Activated naive CD4-positive, alpha-beta T cell treated with anti-CD3 and anti-CD28 coated beads, Interleukin-2, amount 10 ng/mL, durations not matched to agents 7 days and 5 days (primary cell): ENCODE data around the gene CNST.
A peak's percentile ranks its signal among the peaks of the same experiment; 100 is the strongest.
"Not testable (repeated sequence)": the region's sequence is repeated elsewhere in the genome, so short reads cannot be mapped to it uniquely, and the experiment has no call there.

Experiments
- CTCF ChIA-PET: fragments of 350-600 bp; sonication (Branson Sonifier 250); formaldehyde crosslinking; loops from one replicate; lab custom pipeline; 2021; ENCODE audit warnings: antibody characterized with exemption; lab: Charles Lee
- DNase-seq: peaks from one replicate; pipeline ENCODE4 v3.0.0-alpha.2; 2020
- H3K27ac Mint-ChIP-seq: one replicate; pipeline ENCODE4 v1.8.0; 2021; ENCODE audit warnings: mild to moderate bottlenecking, moderate library complexity, mixed read lengths
- H3K27me3 Mint-ChIP-seq: one replicate; pipeline ENCODE4 v1.8.0; 2021; ENCODE audit warnings: mild to moderate bottlenecking, mixed read lengths
- H3K36me3 Mint-ChIP-seq: one replicate; pipeline ENCODE4 v1.8.0; 2021; ENCODE audit warnings: mixed read lengths
- H3K4me1 Mint-ChIP-seq: one replicate; pipeline ENCODE4 v1.8.0; 2021; ENCODE audit warnings: mixed read lengths
- H3K4me3 Mint-ChIP-seq: one replicate; pipeline ENCODE4 v1.8.0; 2021; ENCODE audit warnings: mild to moderate bottlenecking, moderate library complexity, mixed read lengths
- H3K9me3 Mint-ChIP-seq: one replicate; pipeline ENCODE4 v1.8.0; 2021; ENCODE audit warnings: mixed read lengths

CNST gene

DNA sequence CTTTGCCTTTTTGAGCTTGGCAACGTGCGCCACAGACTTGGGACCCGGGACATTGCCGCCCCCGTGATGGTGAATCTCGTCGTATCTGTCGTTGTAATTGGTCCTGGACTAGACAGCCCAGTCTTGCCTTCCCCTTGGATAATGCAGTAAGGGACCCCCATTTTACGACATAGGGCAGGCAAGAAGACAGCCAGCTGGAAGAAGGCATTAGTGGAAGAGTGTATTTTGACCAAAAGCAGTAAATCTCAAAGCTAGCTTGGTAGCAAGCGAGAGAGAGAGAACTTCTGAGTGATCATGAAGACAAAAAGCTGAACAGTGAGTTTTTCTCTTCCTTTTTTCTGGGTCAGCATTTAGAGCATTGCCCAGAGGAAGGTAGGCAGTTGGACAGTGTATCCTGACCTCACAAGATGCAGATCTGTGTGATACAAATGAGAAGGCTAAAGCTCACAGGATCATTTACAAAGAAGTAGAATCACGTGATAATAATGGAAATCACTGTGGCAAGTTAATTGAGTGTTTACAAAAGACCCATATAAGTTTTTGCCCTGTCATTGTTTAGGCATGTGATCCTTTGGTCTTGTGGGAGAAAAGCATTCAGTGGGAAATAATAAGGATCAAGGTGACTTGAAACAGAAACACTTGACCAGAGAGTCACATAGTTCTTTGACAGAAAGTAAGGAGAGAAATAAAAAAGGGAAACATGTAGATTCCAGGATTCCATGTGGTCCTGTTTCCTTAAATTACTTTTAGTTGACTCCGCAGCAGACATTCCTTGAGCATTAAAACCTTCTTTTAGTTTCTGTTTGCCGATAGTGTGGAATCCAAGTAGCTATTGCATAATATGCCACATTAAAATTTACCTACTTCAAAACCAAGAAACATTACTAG is 66.3 kb downstream of the CNST start:
- Mint-ChIP-seq H3K27me3 (no peaks in the 10 kb centered on the region), H3K4me1 (peaks cover 7% of the 10 kb centered on the region), H3K9me3 (no peaks in the 10 kb centered on the region), H3K4me3 (no peak overlapping the region), H3K27ac (no peak overlapping the region), H3K36me3 (peaks cover 28% of the 10 kb centered on the region)
- DNase-seq: no peak
- CTCF ChIA-PET: no interaction called here

DNA sequence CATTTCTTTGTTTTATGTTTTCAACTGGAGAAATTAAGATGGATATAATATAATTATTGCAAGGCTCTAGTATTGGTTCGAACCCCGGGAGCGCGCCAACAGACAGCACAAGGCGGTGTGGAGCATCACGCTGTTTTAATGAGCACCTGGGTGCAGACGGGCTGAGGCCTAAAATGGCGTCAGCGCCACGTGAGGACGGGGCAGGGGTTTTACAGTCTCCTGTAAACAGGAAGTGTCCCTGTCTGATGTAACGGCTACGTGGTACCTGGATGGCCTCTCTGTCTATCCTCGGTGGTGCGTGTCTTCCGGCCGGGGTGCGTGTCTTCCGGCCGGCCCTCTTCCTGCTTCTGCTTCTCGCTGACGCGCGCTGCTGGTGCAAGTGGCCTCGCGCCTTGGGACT is 68.4 kb downstream of the CNST start:
- H3K27me3 Mint-ChIP-seq, H3K9me3 Mint-ChIP-seq, DNase-seq, CTCF ChIA-PET, H3K4me3 Mint-ChIP-seq, H3K4me1 Mint-ChIP-seq, H3K27ac Mint-ChIP-seq: not testable (repeated sequence)
- H3K36me3 Mint-ChIP-seq: peaks cover 24% of the 10 kb centered on the region

DNA sequence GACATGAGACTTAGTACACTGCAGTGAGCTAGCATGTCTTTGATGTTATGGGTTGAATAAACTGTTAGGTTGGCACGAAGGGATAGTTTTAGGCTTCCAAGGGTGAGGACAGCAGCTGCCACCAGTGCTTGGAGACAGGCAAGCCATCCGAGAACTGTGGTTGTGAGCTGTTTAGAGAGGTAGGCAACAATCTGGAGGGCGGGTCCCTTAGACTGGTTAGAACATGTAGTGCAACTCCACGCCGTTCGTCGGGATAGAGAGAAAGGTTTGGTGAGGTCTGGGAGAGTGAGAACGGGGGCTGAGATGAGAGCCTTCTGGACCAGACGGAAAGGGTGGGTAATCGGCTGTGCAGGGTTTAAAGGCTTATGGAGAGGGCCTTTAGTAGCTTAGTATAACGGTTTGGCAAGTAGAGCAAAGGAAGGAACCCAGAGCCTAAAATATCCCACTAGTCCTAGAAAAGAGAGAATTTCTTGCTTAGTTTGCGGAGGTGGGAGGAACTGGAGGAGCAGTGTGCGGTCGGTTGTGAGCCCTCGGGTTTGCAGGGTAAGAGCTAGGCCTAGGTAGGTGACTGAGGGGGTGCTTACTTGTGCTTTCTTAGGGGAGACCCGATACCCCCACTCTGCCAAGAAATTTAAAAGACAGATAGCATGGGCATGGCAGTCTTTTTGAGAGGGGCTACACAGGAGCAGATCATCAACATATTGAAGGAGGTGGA is 72.8 kb downstream of the CNST start:
- CTCF ChIA-PET: no interaction called here
- H3K27me3 Mint-ChIP-seq: no peaks in the 10 kb centered on the region
- H3K36me3 Mint-ChIP-seq: peaks cover 27% of the 10 kb centered on the region
- H3K27ac Mint-ChIP-seq: no peak overlapping the region
- DNase-seq: no peak
- H3K4me3 Mint-ChIP-seq: no peak overlapping the region
- no peaks in the 10 kb centered on the region for H3K4me1 Mint-ChIP-seq
- no peaks in the 10 kb centered on the region for H3K9me3 Mint-ChIP-seq

DNA sequence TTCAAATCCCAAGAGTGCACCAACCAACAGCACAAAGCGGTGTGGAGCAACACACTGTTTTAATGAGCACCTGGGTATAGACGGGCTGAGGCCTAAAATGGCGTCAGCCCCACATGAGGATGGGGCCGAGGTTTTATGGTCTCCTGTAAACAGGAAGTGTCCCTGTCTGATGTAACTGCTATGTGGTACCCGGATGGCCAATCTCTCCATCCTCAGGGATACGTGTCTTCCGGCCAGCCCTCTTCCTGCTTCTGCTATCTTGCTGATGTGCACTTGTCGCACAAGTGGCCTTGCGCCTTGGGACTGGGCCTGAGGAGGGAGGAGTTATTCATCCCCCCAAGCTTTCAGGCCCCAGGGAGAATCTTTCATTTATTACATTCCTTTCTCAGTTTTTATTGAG is 73.5 kb downstream of the CNST start:
- Mint-ChIP-seq H3K27me3 (no peaks in the 10 kb centered on the region), H3K4me3 (no peak overlapping the region), H3K4me1 (no peaks in the 10 kb centered on the region), H3K36me3 (peaks cover 27% of the 10 kb centered on the region), H3K27ac (no peak overlapping the region), H3K9me3 (no peaks in the 10 kb centered on the region)
- no peak for DNase-seq
- CTCF ChIA-PET: no interaction called here

DNA sequence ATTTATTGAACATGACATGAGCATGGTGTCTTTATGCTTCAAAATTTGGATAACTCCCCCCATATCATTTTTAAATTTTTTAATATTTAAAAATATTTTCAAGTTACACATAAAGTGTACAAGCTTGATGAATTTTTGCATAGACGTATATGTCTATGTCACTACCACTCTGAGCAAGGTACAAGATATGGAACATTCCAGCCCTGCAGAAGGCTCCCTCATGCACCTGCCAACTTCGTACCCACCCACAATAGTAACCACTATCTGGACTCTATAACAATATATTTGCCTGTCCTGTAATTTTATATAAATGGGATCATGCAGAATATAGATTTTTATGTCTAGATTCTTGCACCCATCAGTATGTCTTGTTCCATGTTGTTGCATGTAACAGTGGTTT is 74.5 kb downstream of the CNST start:
- no peak for DNase-seq
- Mint-ChIP-seq H3K4me3 (no peak overlapping the region), H3K27ac (no peak overlapping the region), H3K27me3 (no peaks in the 10 kb centered on the region), H3K9me3 (no peaks in the 10 kb centered on the region), H3K4me1 (no peaks in the 10 kb centered on the region), H3K36me3 (peaks cover 27% of the 10 kb centered on the region)
- CTCF ChIA-PET: no interaction called here

DNA sequence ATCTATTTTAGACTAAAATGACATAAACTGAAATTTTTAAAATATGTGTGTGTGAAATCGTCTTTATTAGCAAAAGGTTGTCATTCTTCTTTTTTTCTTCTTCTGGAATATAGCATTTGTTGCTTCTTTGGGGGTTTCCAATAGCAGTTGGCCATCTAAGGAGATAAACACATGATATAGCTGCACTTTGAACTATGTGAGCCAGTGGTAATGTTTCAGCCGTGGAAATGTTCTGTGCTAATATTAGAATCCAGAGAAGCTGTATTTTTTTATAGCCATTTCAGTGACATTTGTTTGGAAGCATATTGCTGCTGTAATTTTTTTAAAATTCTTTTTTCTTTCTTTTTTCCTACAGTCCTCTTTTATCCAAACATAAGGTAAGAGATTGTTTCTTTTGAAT is 75.1 kb downstream of the CNST start:
- Mint-ChIP-seq H3K36me3 (peaks cover 25% of the 10 kb centered on the region), H3K4me1 (no peaks in the 10 kb centered on the region), H3K4me3 (no peak overlapping the region), H3K9me3 (no peaks in the 10 kb centered on the region), H3K27ac (no peak overlapping the region), H3K27me3 (no peaks in the 10 kb centered on the region)
- no peak for DNase-seq
- CTCF ChIA-PET: no interaction called here

DNA sequence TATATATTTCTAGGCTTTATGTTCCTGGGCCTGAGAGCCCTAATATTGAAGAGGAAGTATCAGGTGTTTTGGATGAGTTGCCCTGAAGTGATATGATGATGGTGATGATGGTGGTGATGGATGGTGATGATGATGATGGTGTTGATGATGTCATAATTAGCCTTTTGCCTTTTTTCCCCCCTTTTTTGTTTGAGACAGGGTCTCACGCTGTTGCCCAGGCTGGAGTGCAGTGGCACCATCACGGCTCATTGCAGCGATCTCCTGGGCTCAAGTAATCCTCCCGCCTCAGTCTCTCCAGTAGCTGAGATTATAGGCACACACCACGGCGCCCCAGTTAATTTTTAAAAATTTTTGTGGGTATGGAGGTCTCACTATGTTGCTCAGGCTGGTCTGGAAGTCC is 76.5 kb downstream of the CNST start:
- no peak overlapping the region for H3K4me3 Mint-ChIP-seq
- no peaks in the 10 kb centered on the region for H3K9me3 Mint-ChIP-seq
- H3K27me3 Mint-ChIP-seq: no peaks in the 10 kb centered on the region
- peak overlapping the region; percentile 78 for H3K27ac Mint-ChIP-seq
- DNase-seq: no peak
- peaks cover 31% of the 10 kb centered on the region for H3K36me3 Mint-ChIP-seq
- CTCF ChIA-PET: interaction anchor here (0.6 kb wide), 1 partner anchor 35 kb away, joined by 4 read pairs; no protein-coding TSS in a partner anchor
- no peaks in the 10 kb centered on the region for H3K4me1 Mint-ChIP-seq

DNA sequence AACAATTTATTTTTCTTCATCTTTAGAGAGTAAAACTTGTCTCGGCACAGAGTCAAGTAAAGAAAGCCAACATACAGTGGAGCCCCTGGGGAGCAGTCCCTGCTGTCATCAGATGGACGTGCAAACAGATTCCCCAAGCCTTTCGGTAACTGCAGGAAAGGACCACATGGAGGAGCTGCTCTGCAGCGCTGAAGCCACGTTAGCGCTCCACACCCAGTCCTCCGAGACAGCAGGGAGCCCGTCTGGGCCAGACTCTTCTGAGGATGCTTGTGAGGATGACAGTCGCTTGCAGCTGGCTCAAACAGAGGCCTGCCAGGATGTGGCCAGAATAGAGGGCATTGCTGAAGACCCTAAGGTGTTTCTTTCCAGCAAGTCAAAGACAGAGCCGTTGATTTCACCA is 80.9 kb downstream of the CNST start:
- Mint-ChIP-seq H3K36me3 (peaks cover 48% of the 10 kb centered on the region), H3K9me3 (no peaks in the 10 kb centered on the region), H3K4me3 (no peak overlapping the region), H3K4me1 (no peaks in the 10 kb centered on the region), H3K27ac (no peak overlapping the region), H3K27me3 (no peaks in the 10 kb centered on the region)
- CTCF ChIA-PET: no interaction called here
- DNase-seq: no peak

DNA sequence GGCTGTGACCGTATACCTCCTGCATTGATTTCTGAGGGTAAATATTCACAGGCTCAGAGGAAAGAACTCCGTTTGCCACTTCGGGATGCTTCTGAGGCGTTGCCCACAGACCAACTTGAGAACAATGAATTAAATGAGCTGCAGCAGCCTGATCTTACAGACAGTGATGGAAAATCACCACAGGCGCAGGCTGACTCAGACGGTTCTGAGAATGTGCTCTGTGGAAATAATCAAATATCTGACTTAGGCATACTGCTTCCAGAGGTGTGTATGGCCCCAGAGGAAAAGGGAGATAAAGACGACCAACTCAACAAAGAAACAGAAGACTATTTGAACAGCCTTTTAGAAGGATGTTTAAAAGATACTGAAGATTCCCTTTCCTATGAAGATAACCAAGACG is 81.3 kb downstream of the CNST start:
- Mint-ChIP-seq H3K9me3 (no peaks in the 10 kb centered on the region), H3K27me3 (no peaks in the 10 kb centered on the region), H3K4me1 (no peaks in the 10 kb centered on the region), H3K4me3 (no peak overlapping the region), H3K36me3 (peaks cover 51% of the 10 kb centered on the region), H3K27ac (no peak overlapping the region)
- CTCF ChIA-PET: no interaction called here
- DNase-seq: no peak

DNA sequence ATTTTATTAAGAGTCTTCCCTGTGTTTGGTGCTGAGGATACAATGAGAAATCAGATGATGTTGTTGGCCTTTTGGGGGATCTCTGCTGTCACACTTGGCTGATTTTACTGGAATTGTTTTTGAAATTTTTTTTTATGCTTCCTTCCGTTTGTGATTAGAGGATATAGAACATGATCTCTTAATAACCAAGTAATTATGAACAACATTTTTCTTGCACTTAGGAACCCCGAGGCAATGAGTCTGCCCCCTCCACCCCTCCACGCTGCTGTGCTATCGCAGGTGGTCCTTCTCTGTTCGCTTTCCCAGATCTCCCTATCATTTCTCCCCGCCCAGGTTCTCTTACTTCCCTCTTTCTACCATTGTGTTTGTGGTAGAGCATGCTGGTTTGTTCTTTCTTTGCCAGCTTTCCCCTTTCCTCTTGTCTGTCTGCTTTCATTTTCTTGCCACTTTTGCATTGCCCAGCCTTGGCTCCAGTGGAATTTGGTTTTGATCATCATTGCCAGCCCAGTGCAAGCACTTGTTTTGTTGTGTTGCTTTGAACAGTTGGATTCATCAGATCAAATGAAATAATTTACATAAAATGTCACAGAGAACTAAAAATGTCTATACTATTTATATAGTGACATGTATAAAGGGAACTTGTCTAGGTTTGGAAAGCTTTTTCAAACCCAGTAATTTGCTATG is 84.9 kb downstream of the CNST start:
- H3K27me3 Mint-ChIP-seq: no peaks in the 10 kb centered on the region
- no peaks in the 10 kb centered on the region for H3K4me1 Mint-ChIP-seq
- H3K36me3 Mint-ChIP-seq: peaks cover 41% of the 10 kb centered on the region
- no peak overlapping the region for H3K27ac Mint-ChIP-seq
- CTCF ChIA-PET: interaction anchor here (1.3 kb wide), 1 partner anchor 18 kb away, joined by 3 read pairs; no protein-coding TSS in a partner anchor
- H3K9me3 Mint-ChIP-seq: no peaks in the 10 kb centered on the region
- H3K4me3 Mint-ChIP-seq: no peak overlapping the region
- DNase-seq: no peak

DNA sequence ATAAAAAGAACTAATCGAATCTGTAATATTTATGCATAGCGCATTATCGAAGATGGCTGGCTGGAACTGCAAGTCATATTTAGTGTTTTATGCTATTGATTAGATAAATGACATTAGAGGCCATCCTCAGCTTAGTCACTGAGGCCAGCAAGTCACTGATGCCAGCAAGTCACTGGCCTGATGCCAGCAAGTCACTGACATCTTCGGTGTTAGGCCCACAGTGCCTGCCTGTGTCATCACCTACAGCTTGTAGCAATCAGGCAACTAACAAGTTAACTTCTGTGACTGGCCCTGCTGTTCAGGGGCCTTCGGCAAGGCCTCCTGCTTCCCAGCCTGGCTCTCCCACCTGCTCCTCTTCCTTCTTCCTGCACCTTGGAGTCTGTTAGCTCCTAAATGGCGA is 92.3 kb downstream of the CNST start:
- H3K9me3 Mint-ChIP-seq: no peaks in the 10 kb centered on the region
- CTCF ChIA-PET: no interaction called here
- H3K27ac Mint-ChIP-seq: no peak overlapping the region
- DNase-seq: no peak
- H3K27me3 Mint-ChIP-seq: no peaks in the 10 kb centered on the region
- peaks cover 33% of the 10 kb centered on the region for H3K36me3 Mint-ChIP-seq
- H3K4me3 Mint-ChIP-seq: no peak overlapping the region
- H3K4me1 Mint-ChIP-seq: no peaks in the 10 kb centered on the region

DNA sequence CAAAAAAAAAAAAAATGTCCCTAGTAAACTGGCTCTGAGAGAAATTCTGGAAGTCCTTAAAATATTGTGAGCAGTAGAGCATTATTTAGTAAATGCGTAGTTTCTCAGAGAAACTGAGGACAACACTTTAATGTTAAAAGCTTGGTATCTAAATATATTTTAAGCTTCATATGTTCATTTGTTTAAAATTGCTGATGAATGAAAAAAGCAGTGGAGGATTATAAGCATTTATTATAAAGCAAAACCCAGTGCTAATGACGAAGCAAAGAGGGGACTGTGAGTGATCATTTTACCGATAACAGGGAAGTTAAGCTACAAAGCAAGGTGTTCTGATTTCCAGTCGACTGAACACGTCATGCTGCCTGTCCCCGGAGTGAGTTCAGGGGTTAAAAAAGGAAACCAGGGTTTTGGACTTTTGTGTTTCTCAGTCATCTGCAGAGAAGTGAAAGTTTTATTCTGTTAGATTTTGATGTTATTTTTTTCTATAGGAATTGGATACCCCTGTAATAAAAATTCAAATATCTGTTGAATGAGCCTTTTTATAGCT is 93.4 kb downstream of the CNST start:
- Mint-ChIP-seq H3K9me3 (no peaks in the 10 kb centered on the region), H3K4me1 (no peaks in the 10 kb centered on the region), H3K4me3 (no peak overlapping the region), H3K36me3 (peaks cover 25% of the 10 kb centered on the region), H3K27ac (no peak overlapping the region), H3K27me3 (no peaks in the 10 kb centered on the region)
- no peak for DNase-seq
- CTCF ChIA-PET: interaction anchor here (1.2 kb wide), 1 partner anchor 18 kb away, joined by 3 read pairs; no protein-coding TSS in a partner anchor

DNA sequence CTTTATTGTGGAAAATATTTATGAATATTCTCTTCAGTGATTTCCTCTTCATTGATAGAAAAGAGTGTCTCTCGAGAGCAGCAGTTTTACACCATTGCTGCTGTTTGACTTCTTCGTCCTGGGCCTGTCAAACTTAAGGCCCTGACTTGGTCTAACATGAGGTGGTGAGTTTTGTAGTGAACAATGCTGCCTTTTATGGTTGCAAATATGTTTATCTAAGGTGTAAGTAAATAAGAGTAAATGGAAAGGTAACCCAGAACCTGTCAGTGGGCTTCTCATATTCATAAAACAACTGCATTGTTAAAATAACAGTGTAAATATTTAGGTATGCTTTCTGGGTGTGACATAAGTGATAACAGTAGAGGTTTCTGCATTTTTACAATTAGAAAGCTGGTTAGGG is 95.2 kb downstream of the CNST start:
- no peak for DNase-seq
- Mint-ChIP-seq H3K36me3 (peaks cover 31% of the 10 kb centered on the region), H3K4me3 (no peak overlapping the region), H3K27me3 (no peaks in the 10 kb centered on the region), H3K4me1 (no peaks in the 10 kb centered on the region), H3K27ac (no peak overlapping the region), H3K9me3 (no peaks in the 10 kb centered on the region)
- CTCF ChIA-PET: no interaction called here

DNA sequence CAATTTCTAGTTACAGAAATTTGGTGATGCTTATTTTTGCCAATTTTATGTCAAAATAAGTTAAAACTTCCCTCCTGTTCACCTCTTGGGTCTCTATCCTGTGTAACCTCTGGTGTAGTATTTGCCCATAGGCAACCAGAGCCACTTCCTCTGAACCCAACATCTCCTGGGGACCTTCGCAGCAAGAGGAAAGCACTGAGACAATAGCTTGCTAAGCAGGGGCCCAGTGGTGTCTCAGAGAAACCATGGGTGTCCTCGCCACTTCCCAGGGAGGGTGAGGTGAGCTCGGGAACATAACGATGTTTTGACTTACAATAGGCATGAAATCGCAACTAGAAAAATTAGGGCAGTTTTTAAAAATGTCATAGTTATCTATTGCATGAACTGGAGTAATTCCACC is 101.5 kb downstream of the CNST start:
- no peaks in the 10 kb centered on the region for H3K4me1 Mint-ChIP-seq
- no peaks in the 10 kb centered on the region for H3K27me3 Mint-ChIP-seq
- H3K27ac Mint-ChIP-seq: no peak overlapping the region
- peaks cover 41% of the 10 kb centered on the region for H3K36me3 Mint-ChIP-seq
- CTCF ChIA-PET: no interaction called here
- no peak for DNase-seq
- no peaks in the 10 kb centered on the region for H3K9me3 Mint-ChIP-seq
- no peak overlapping the region for H3K4me3 Mint-ChIP-seq
